Muscle of arm (tissue), 12 donors: ENCODE measurements around the gene OIP5. TPM values are rescaled to one million over a fixed set of nuclear protein-coding genes. Genes with fewer than 3 reads are reported as not detected.
"Not testable (repeated sequence)": the region's sequence is repeated elsewhere in the genome, so short reads cannot be mapped to it uniquely, and the experiment has no call there.

ENCODE experiments used
- DNase-seq: peaks from one replicate; pipeline ENCODE4 v3.0.0-alpha.2; 2013
- polyA plus RNA-seq, 12 donors: library from polyadenylated mRNA; unstranded; fragments of 120-200 nt; gene quantifications; one replicate each; pipeline ENCODE4 v1.2.1, GENCODE V29; 2013; ENCODE audit not compliant: insufficient read length in 12 of 12

The OIP5 gene
- polyA plus RNA-seq, 12 donors = 2.6 to 9.3 (median 3.9) TPM; not detected in 1

- no peak for DNase-seq
Measured at GRCh38 chr15:41262571-41262970, 69.8 kb downstream of the OIP5 start.

- not testable (repeated sequence) for DNase-seq
Measured at GRCh38 chr15:41260924-41261323, 71.5 kb downstream of the OIP5 start.

GRCh38 chr15:41259546-41260189, 72.7 kb downstream of the OIP5 start:
- DNase-seq = no peak

Other genes with a start within 250 kb of the OIP5 start
- gene INO80, start 216.3 kb downstream of the OIP5 start, polyA plus RNA-seq = 10 to 100 TPM in 11 of 12 donors, not detected in 1; 14.1 to 33.2 (median 17.0) TPM
- not detected for gene EXD1, start 101.8 kb downstream of the OIP5 start, polyA plus RNA-seq
- gene CHP1, start 101.3 kb downstream of the OIP5 start, polyA plus RNA-seq = 10 to 100 TPM in 11 of 12 donors, not detected in 1; 43.2 to 64.9 (median 52.9) TPM
- 10 to 100 TPM in 11 of 12 donors, not detected in 1; 21.7 to 88.5 (median 45.9) TPM for gene NUSAP1, start 290 bp upstream of the OIP5 start, polyA plus RNA-seq
- 10 to 100 TPM in 10 of 12 donors, not detected in 2; 15.4 to 23.1 (median 20.1) TPM for gene NDUFAF1, start 69.9 kb upstream of the OIP5 start, polyA plus RNA-seq
- 10 to 100 TPM in 11 of 12 donors, not detected in 1; 48.4 to 70.5 (median 53.7) TPM for gene RTF1, start 84.5 kb upstream of the OIP5 start, polyA plus RNA-seq
- 10 to 100 TPM in 1 of 12 donors, under 1 TPM in 10, not detected in 1; 0.22 to 14.4 (median 0.36) TPM for gene ITPKA, start 161.3 kb upstream of the OIP5 start, polyA plus RNA-seq
- gene LTK, start 181.2 kb upstream of the OIP5 start, polyA plus RNA-seq = 10 to 100 TPM in 5 of 12 donors, 1 to 10 TPM in 6, not detected in 1; 5.0 to 15.6 (median 9.7) TPM
- 10 to 100 TPM in 11 of 12 donors, not detected in 1; 18.8 to 39.1 (median 20.5) TPM for gene RPAP1, start 211.7 kb upstream of the OIP5 start, polyA plus RNA-seq
- 10 to 100 TPM in 11 of 12 donors, not detected in 1; 12.1 to 31.9 (median 20.8) TPM for gene TYRO3, start 226.6 kb upstream of the OIP5 start, polyA plus RNA-seq